Cardiac septum (tissue), 1 donor: Measurements from ENCODE around the gene LGALS1. TPM values are rescaled to one million over a fixed set of nuclear protein-coding genes. Genes with fewer than 3 reads are reported as not detected.

Experiments used
- DNase-seq: peaks from one replicate; pipeline ENCODE4 v3.0.0-alpha.2; 2020; ENCODE audit warnings: low spot score
- intact Hi-C: fragments of 100-400 bp; cut with DNase I; formaldehyde crosslinking; loops from one replicate; pipeline ENCODE4 v1.14.0; 2022
- long read RNA-seq: library from polyadenylated mRNA; unstranded; transcript quantifications from one replicate; pipeline ENCODE4 v2.0.0, GENCODE V29; 2021
- total RNA-seq: library from RNA; stranded (reverse); fragmentation: NEBNext Ultra II Directional; extraction: Animal tissue kit (Norgen Biotek cat#: 25700); gene quantifications from one replicate; pipeline ENCODE4 v1.2.1, GENCODE V29; 2021
- donor health status: DM: no; HTN: no; CAD: no.

LGALS1 gene
- total RNA-seq = 1,015 TPM
- long read RNA-seq, transcript LGALS1-201 (4 exons, 560 nt) = major isoform, 245 of 260 reads
- long read RNA-seq, partial matches to known transcripts = 11 of 260 reads
- long read RNA-seq, other reads (novel, unspliced or antisense) = 4 of 260 reads

GRCh38 chr22:37674951-37675929 is at the start of gene LGALS1:
TSS of gene LGALS1 (plus strand) at chr22:37675636. CDS start at chr22:37675703, 67 bp downstream.
- DNase-seq = peak; percentile 97
- intact Hi-C loops = loop anchor here (2.0 to 5.0 kb wide), 3 partner anchors 14 to 77 kb away; partner anchors contain the start of gene GGA1

- no peak for DNase-seq
- intact Hi-C loops = no loop called here
Observed at GRCh38 chr22:37625737-37626136, 49.7 kb upstream of the LGALS1 start.

DNA sequence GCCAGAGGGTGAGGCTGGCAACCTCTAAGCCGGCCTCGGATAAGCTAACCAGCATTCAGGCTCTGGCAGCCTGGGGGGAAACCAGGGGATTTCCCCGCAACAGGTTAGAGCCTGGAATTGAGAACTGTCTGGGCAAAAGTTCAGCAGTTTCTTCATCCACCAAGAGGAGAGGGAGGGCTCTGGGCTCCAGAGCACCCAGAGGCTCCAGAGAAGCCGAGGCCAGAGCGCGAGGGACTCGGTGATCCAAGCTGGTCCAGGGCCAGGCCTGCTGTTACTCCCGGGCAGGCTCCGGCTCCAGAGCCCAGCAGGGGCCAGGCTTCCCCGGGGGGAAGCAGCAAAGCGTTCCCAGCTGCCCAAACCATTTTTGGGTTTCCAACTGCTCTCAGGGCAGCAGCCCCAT is 49.3 kb upstream of the LGALS1 start:
- DNase-seq = no peak
- intact Hi-C loops = no loop called here

GRCh38 chr22:37626556-37627075 is 48.8 kb upstream of the LGALS1 start:
- DNase-seq = no peak
- intact Hi-C loops = no loop called here

DNA sequence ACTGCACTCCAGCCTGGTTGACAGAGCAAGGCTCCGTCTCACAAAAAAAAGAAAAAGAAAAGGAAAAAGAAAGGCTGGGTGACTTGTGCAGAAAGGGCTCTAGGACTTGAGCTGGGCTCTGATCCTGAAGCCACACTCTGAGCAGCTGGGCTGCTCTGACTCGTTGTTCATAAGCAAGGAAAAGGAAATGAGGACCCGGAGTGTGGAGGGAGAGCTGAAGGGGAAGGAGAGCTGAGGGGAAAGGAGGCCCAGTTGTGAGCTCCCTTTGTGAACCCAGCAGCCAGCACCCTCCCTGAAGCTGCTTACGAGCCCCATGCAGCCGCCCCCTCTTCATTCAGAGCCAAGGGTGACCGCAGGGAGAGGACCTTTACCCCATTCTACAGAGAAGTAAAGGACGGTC is 48.3 kb upstream of the LGALS1 start:
- intact Hi-C loops = no loop called here
- DNase-seq = no peak

DNA sequence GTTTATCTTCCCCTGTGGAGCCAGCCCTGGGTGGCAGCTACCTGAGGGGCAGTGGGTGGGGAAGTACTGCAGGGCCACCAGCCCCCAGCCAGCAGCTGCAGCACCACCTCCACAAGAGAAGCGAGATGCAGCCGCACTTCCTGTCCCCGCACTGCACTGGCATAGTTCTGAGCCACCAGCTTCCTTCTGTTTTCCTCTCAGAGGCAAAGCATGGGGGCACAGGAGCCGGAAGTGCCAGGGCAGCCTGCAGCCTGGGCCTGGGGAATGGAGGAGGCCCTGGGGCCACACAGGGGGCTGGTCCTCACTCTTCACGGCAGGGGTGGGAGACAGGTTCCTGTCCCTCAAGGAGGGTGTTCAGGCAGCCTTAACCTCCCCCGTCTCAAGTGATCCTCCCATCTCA is 47.9 kb upstream of the LGALS1 start:
- intact Hi-C loops = no loop called here
- no peak for DNase-seq

DNA sequence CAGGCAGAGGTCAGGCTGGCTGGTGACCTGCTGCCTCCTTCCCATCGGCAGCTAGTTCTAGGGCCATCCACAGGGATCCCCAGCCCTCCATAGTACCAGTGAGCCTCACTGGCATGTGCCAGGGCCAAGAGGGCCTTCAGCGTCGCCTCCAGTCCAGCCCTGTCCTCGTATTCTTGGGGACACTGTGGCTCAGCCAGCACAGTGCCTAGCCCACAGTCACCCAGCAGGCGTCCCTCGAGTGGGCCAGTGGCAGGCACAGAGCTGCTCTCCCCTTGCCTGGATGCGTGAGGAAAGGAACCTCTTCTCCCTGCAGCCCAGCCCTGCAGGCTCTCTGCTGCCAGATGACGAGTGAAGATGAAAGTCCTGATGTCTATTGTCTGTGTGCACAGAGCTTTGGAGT is 46.6 kb upstream of the LGALS1 start:
- no peak for DNase-seq
- intact Hi-C loops = no loop called here

DNA sequence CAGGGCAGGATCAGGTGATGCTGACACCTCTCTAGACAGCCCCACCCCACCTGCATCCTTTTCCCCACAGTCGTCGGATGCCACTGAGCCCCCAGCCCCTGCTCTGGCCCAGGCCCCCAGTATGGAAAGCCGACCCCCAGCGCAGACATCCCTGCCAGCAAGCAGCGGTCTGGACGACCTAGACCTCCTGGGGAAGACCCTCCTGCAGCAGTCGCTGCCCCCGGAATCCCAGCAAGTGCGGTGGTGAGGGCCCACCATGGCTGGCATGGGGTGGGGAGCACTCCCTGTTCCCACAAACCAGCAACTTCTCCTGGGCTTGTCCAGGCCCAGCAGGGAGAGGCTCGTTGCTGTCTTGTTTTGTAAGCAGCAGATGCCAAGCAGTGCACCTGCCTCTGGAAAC is 45.5 kb upstream of the LGALS1 start:
- intact Hi-C loops = no loop called here

DNA sequence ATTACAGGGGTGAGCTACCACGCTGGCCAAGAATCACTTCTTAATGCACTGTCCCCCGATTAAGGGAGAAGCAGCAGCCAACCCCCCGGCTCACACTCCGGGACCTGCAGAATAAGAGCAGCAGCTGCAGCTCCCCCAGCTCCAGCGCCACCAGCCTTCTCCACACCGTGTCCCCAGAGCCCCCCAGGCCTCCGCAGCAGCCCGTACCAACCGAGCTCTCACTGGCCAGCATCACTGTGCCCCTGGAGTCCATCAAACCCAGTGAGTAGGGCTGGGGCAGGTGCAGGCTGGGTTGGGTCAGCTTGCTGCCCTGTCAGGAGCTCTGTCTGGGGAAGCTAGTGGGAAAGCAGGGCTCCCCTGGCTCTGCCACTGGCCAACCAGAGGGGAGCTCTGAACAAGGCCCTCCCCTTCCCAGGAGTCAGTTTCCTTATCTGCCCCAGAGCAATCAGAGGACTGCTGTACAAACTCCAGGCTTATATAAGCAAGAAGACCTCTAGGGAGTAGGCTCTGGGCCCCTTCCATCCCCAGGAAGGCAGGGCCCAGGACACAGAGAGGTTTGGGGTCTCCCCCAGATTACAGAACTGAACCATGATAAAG is 44.5 kb upstream of the LGALS1 start:
- intact Hi-C loops = no loop called here
- DNase-seq = no peak

More for the DNA sequence above, 45.5 kb upstream of the LGALS1 start:
- no peak for DNase-seq

- DNase-seq = no peak
- intact Hi-C loops = no loop called here
Observed at GRCh38 chr22:37631448-37632173, 43.8 kb upstream of the LGALS1 start.

DNA sequence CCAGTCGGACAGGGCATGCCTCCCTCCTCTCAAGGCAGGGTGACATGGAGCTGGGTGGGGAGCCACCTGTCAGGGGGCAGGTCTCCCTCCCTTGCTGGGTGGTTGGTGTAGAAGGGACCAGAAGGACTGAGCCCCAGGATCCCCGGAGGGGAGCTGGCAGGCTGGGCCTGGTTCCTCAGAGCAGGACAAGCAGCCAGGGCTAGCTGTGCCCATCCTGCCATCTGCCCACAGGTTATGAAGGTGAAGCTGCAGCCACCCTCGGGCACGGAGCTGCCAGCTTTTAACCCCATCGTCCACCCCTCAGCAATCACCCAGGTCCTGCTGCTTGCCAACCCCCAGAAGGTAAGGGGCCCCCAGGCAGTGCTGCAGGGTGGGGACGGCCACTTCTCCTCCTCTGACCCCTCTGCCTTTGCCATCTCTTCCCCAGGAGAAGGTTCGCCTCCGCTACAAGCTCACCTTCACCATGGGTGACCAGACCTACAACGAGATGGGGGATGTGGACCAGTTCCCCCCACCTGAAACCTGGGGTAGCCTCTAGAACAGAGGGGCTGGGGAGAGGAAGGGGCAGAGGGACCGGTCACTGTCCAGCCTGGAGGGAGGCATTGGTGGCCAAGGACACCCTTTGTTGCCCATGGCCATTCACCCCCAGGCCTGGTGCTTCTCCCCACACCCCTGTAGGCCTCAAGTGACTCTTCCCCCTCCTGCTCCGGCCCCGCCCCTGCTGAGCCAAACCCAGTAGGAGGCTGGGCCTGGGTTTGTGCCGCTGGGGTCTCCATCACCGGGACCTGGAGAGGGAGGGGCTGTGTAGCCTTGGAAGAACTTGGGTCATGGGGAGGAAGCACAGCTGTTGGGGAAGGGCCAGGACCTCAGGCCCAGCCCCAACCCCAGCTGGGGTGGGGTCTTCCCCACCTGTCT is 43.0 kb upstream of the LGALS1 start:
- no peak for DNase-seq
- intact Hi-C loops = no loop called here

GRCh38 chr22:37633089-37633624 is 42.3 kb upstream of the LGALS1 start:
- DNase-seq = no peak
- intact Hi-C loops = no loop called here

- intact Hi-C loops = no loop called here
- DNase-seq = peak; percentile 92
Observed at GRCh38 chr22:37633625-37634416, 41.6 kb upstream of the LGALS1 start.

GRCh38 chr22:37634417-37634924 is 41.0 kb upstream of the LGALS1 start:
- intact Hi-C loops = no loop called here
- no peak for DNase-seq

GRCh38 chr22:37635157-37635556 is 40.3 kb upstream of the LGALS1 start:
- DNase-seq = no peak
- intact Hi-C loops = no loop called here

- intact Hi-C loops = no loop called here
- no peak for DNase-seq
Observed at GRCh38 chr22:37636186-37636948, 39.1 kb upstream of the LGALS1 start.

GRCh38 chr22:37636949-37637273 is 38.5 kb upstream of the LGALS1 start:
- no peak for DNase-seq
- intact Hi-C loops = no loop called here
